HEK293 (cell line): ENCODE measurements around the gene RIPPLY2.

Source experiments
- CTCF ChIA-PET: fragments of 350-600 bp; formaldehyde crosslinking; extraction: SDS; loops from one replicate; lab custom pipeline; 2021; ENCODE audit warnings: antibody characterized with exemption; lab: Yijun Ruan, JAX
- POLR2A ChIA-PET: fragments of 300-600 bp; formaldehyde crosslinking; extraction: SDS; loops from one replicate; lab custom pipeline; 2020; ENCODE audit warnings: antibody characterized with exemption, inconsistent platforms; lab: Yijun Ruan, JAX
- H3K27ac ChIP-seq: fragments of 200-500 bp; sonication (Bioruptor generic); 2 replicates; pipeline ENCODE4 v1.5.1; 2014; ENCODE audit warnings: low read depth, low read length, control low read depth, inconsistent platforms; ENCODE audit errors: extremely low read depth
- H3K36me3 ChIP-seq, 2 experiments: fragments of 200-500 bp in 1 of 2; sonication (Bioruptor generic) in 1 of 2; 1 replicate in 1 of 2; 2 replicates in 1 of 2; pipeline ENCODE4 v1.5.1; 2014 to 2017; ENCODE audit warnings: inconsistent platforms in 2 of 2, low read length in 2 of 2; ENCODE audit not compliant: control insufficient read depth in 2 of 2, insufficient read depth in 1 of 2
- H3K4me1 ChIP-seq: fragments of 200-500 bp; sonication (Bioruptor generic); 2 replicates; pipeline ENCODE4 v1.5.1; 2014; ENCODE audit warnings: mild to moderate bottlenecking, low read length, inconsistent platforms; ENCODE audit not compliant: control insufficient read depth, insufficient read depth
- H3K4me3 ChIP-seq: 2 replicates; pipeline ENCODE4 v1.5.1; 2011; ENCODE audit warnings: low read depth, mild to moderate bottlenecking, control low read depth, low read length, moderate library complexity
- H3K9me3 ChIP-seq: fragments of 200-500 bp; sonication (Bioruptor generic); 2 replicates; pipeline ENCODE4 v1.5.1; 2014; ENCODE audit warnings: low read depth, low read length, inconsistent platforms; ENCODE audit not compliant: control insufficient read depth, insufficient read depth
- PRDM1 ChIP-seq: fragments of 450-650 bp; formaldehyde crosslinking; IDR thresholded peaks from 2 replicates; pipeline ENCODE4; 2016; ENCODE audit warnings: missing biosample characterization, missing genetic modification characterization
- TCF7L2 ChIP-seq: IDR thresholded peaks from 2 replicates; pipeline ENCODE4 v1.6.1; 2011; ENCODE audit warnings: low read depth, mild to moderate bottlenecking, inconsistent platforms, low read length, moderate library complexity, borderline replicate concordance
- ZNF248 ChIP-seq: fragments of 450-650 bp; formaldehyde crosslinking; IDR thresholded peaks from 2 replicates; pipeline ENCODE4 v1.5.1; 2017; ENCODE audit warnings: missing biosample characterization, missing genetic modification characterization
- ZNF335 ChIP-seq: fragments of 450-650 bp; formaldehyde crosslinking; conservative IDR thresholded peaks from 2 replicates; pipeline ENCODE4 v1.5.1; 2016; ENCODE audit warnings: missing biosample characterization, missing genetic modification characterization
- ZNF366 ChIP-seq: fragments of 450-650 bp; formaldehyde crosslinking; conservative IDR thresholded peaks from 2 replicates; pipeline ENCODE4 v1.5.1; 2016; ENCODE audit warnings: missing biosample characterization, missing genetic modification characterization
- ZNF555 ChIP-seq: fragments of 450-650 bp; formaldehyde crosslinking; conservative IDR thresholded peaks from 2 replicates; pipeline ENCODE4 v1.5.1; 2017; ENCODE audit warnings: missing biosample characterization, mild to moderate bottlenecking, missing genetic modification characterization, inconsistent platforms
- ZNF596 ChIP-seq: fragments of 450-650 bp; IDR thresholded peaks from 2 replicates; pipeline ENCODE4 v1.5.0; 2018; ENCODE audit warnings: missing biosample characterization, mild to moderate bottlenecking, missing genetic modification characterization, moderate library complexity
- ZNF626 ChIP-seq: fragments of 450-650 bp; sonication (Bioruptor Pico); formaldehyde crosslinking; IDR thresholded peaks from 2 replicates; pipeline ENCODE4 v1.5.1; 2018; ENCODE audit warnings: missing biosample characterization, missing genetic modification characterization, inconsistent platforms
- ZNF658 ChIP-seq: fragments of 450-650 bp; formaldehyde crosslinking; IDR thresholded peaks from 2 replicates; pipeline ENCODE4; 2016; ENCODE audit warnings: missing biosample characterization, missing genetic modification characterization
- ZNF747 ChIP-seq: fragments of 450-650 bp; formaldehyde crosslinking; IDR thresholded peaks from 2 replicates; pipeline ENCODE4 v1.5.1; 2016; ENCODE audit warnings: missing biosample characterization, missing genetic modification characterization
- TF ChIP-seq, protein P1 (sequence below): fragments of 450-650 bp; formaldehyde crosslinking; IDR thresholded peaks from 2 replicates; pipeline ENCODE4 v1.5.1; 2016; ENCODE audit warnings: missing biosample characterization, missing genetic modification characterization
- TF ChIP-seq, protein P2 (sequence below): fragments of 450-650 bp; IDR thresholded peaks from 2 replicates; pipeline ENCODE4 v1.5.1; 2018; ENCODE audit warnings: missing biosample characterization, missing genetic modification characterization
- TF ChIP-seq, protein P3 (sequence below): fragments of 450-650 bp; formaldehyde crosslinking; IDR thresholded peaks from 2 replicates; pipeline ENCODE4 v1.5.1; 2016; ENCODE audit warnings: missing biosample characterization, missing genetic modification characterization

The RIPPLY2 gene

DNA sequence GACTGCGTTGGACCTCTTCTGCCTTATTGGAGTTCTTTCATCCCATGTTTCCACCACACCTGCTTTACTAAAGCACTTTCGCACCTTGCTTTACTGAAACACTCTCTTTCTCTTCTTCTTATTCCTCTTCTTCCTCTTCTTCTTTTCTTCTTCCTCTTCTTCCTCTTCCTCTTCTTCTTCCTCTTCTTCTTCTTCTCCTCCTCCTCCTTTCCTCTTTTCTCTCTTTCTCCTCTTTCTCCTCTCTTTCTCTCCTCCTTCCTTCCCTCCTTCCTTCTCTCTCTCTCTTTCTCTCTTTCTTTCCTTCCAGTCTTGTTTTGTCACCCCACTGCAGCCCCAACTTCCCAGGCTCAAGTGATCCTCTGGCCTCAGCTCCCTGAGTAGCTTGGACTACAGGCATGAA, 4.0 kb upstream of the RIPPLY2 start:
- ChIA-PET POLR2A (no interaction called here), CTCF (interaction anchor here (0.6 kb wide), 1 partner anchor 833 kb away, joined by 3 read pairs; no protein-coding TSS in a partner anchor)
- no peaks in the 10 kb centered on the region for H3K9me3 ChIP-seq

DNA sequence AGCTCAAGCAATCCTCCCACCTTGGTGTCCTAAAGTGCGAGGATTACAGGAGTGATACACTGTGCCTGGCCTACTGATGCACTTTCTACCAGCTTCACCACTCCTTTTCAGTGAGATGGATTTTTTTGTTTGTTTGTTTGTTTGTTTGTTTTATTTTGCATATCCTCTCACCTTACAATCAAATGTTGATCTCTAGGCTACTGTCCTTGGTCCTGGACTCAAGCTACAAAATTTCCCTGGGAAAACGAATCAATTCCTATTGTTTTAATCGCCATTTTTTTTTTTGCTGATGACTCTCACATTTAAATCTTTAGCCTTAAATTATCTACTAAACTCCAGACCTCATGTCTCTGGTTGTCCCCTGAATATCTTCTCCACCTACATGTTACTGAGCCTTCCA, 3.5 kb upstream of the RIPPLY2 start:
- no peak for TF ChIP-seq ZNF555 (tag by site-specific recombination)
- TF ChIP-seq, protein P1, sequence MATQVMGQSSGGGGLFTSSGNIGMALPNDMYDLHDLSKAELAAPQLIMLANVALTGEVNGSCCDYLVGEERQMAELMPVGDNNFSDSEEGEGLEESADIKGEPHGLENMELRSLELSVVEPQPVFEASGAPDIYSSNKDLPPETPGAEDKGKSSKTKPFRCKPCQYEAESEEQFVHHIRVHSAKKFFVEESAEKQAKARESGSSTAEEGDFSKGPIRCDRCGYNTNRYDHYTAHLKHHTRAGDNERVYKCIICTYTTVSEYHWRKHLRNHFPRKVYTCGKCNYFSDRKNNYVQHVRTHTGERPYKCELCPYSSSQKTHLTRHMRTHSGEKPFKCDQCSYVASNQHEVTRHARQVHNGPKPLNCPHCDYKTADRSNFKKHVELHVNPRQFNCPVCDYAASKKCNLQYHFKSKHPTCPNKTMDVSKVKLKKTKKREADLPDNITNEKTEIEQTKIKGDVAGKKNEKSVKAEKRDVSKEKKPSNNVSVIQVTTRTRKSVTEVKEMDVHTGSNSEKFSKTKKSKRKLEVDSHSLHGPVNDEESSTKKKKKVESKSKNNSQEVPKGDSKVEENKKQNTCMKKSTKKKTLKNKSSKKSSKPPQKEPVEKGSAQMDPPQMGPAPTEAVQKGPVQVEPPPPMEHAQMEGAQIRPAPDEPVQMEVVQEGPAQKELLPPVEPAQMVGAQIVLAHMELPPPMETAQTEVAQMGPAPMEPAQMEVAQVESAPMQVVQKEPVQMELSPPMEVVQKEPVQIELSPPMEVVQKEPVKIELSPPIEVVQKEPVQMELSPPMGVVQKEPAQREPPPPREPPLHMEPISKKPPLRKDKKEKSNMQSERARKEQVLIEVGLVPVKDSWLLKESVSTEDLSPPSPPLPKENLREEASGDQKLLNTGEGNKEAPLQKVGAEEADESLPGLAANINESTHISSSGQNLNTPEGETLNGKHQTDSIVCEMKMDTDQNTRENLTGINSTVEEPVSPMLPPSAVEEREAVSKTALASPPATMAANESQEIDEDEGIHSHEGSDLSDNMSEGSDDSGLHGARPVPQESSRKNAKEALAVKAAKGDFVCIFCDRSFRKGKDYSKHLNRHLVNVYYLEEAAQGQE, result peak; percentile 96
- no peaks in the 10 kb centered on the region for H3K36me3 ChIP-seq
- H3K4me1 ChIP-seq, result no peaks in the 10 kb centered on the region; the same call in 1 of the 2 replicates
- ChIA-PET CTCF (no interaction called here), POLR2A (no interaction called here)
- H3K4me3 ChIP-seq, result no peak overlapping the region
- no peak overlapping the region for H3K27ac ChIP-seq
- H3K9me3 ChIP-seq, result no peaks in the 10 kb centered on the region

More for the DNA sequence above, 4.0 kb upstream of the RIPPLY2 start:
- no peak overlapping the region for H3K4me3 ChIP-seq
- H3K27ac ChIP-seq, result no peak overlapping the region
- no peak for TF ChIP-seq ZNF248 (tag by site-specific recombination)
- TF ChIP-seq, protein P2, sequence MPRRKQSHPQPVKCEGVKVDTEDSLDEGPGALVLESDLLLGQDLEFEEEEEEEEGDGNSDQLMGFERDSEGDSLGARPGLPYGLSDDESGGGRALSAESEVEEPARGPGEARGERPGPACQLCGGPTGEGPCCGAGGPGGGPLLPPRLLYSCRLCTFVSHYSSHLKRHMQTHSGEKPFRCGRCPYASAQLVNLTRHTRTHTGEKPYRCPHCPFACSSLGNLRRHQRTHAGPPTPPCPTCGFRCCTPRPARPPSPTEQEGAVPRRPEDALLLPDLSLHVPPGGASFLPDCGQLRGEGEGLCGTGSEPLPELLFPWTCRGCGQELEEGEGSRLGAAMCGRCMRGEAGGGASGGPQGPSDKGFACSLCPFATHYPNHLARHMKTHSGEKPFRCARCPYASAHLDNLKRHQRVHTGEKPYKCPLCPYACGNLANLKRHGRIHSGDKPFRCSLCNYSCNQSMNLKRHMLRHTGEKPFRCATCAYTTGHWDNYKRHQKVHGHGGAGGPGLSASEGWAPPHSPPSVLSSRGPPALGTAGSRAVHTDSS (tag by site-specific recombination), result peak; percentile 87
- TF ChIP-seq ZNF366 (tag by site-specific recombination), result peak; percentile 84
- H3K4me1 ChIP-seq, result no peaks in the 10 kb centered on the region; the same call in 1 of the 2 replicates
- no peaks in the 10 kb centered on the region for H3K36me3 ChIP-seq

DNA sequence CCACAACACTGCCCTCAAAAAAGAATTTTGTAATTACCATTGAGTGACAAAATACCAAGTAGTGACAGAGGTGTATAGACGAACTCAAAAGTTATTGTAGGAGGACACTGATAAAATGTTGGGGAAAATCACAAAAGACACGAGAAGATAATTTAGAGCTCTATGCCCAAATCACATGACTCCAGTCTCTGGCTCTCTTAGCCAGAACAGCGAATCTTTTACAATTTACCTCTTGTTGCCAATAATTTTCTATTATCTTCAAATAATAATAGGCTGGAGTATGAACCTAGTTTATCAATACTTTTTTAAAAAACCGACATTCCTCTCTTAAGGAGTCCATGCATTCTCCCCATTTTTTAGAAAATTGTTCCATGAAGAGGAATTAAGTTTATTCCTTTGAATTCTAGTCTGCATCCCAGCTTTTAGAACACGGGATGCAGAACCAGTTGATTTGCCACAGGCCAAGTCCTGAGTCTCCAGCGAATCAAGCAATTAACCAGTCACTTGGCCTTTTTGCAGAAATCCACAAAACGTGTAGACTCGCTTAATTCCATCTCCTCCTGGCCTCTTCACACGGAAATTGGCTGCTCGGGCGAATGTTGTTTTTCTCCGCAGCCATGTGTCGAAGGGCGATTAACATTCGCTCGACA, 507 bp upstream of the RIPPLY2 start:
- no peaks in the 10 kb centered on the region for H3K36me3 ChIP-seq
- CTCF ChIA-PET, result interaction anchor here (0.8 to 1.4 kb wide), 5 partner anchors 9 to 786 kb away, joined by 3 to 4 read pairs (median 3); no protein-coding TSS in a partner anchor
- H3K4me3 ChIP-seq, result peak overlapping the region; percentile 45
- no peaks in the 10 kb centered on the region for H3K9me3 ChIP-seq
- POLR2A ChIA-PET, result interaction anchor here (1.2 kb wide), 1 partner anchor 237 kb away, joined by 3 read pairs; no protein-coding TSS in a partner anchor
- H3K27ac ChIP-seq, result no peak overlapping the region
- TF ChIP-seq ZNF747 (tag by site-specific recombination), result no peak
- TF ChIP-seq ZNF658 (tag by site-specific recombination), result no peak
- TF ChIP-seq TCF7L2, result no peak
- 0 out of 2 replicates have a peak, but pooled peaks have one; percentile 6 for TF ChIP-seq ZNF626 (tag by site-specific recombination)
- no peaks in the 10 kb centered on the region; the same call in 1 of the 2 replicates for H3K4me1 ChIP-seq

DNA sequence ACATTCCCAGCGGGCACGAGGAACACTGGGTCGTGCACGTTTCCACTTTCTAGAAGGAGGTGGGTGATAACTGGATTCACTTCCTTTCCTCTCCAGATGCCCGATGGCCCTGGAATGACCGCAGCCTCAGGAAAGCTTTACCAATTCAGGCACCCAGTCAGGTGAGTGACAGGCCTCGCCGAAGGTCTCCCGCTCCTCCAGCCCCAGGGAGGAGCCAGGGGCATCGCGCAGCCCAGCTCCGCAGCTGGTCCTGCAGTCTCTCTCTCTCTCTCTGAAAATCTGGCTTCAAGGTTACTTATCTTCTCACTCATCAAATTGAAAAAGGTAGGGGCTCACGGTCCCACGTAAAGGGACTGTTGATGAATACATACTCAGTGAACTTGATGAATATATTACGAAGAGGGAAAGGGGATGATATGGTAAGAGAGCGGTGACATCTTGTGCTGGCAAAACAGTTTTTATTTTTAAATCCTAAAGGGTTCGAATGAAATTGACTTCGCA, 891 bp downstream of the RIPPLY2 start:
- POLR2A ChIA-PET, result interaction anchor here (1.2 kb wide), 1 partner anchor 239 kb away, joined by 3 read pairs; no protein-coding TSS in a partner anchor
- TF ChIP-seq ZNF596 (tag by site-specific recombination) (peak; percentile 43; the same call in 1 of the 2 replicates), ZNF335 (tag by site-specific recombination) (peak; percentile 70), PRDM1 (peak; percentile 45; the same call in 1 of the 2 replicates)
- TF ChIP-seq, protein P3, sequence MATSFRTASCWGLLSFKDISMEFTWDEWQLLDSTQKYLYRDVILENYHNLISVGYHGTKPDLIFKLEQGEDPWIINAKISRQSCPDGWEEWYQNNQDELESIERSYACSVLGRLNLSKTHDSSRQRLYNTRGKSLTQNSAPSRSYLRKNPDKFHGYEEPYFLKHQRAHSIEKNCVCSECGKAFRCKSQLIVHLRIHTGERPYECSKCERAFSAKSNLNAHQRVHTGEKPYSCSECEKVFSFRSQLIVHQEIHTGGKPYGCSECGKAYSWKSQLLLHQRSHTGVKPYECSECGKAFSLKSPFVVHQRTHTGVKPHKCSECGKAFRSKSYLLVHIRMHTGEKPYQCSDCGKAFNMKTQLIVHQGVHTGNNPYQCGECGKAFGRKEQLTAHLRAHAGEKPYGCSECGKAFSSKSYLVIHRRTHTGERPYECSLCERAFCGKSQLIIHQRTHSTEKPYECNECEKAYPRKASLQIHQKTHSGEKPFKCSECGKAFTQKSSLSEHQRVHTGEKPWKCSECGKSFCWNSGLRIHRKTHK (tag by site-specific recombination), result no peak
- CTCF ChIA-PET, result interaction anchor here (0.7 kb wide), 1 partner anchor 633 kb away, joined by 3 read pairs; no protein-coding TSS in a partner anchor
- no peaks in the 10 kb centered on the region for H3K9me3 ChIP-seq
- no peak overlapping the region for H3K27ac ChIP-seq
- no peak overlapping the region for H3K4me3 ChIP-seq
- no peaks in the 10 kb centered on the region for H3K36me3 ChIP-seq
- H3K4me1 ChIP-seq, result no peaks in the 10 kb centered on the region; the same call in 1 of the 2 replicates
